BLaER1 treated with 17β-estradiol and CSF1 and Interleukin-3, amounts not matched to agents 10 nM and 100 nM (cell line): ENCODE data around the gene LYRM1.
"Not testable (repeated sequence)": the region's sequence is repeated elsewhere in the genome, so short reads cannot be mapped to it uniquely, and the experiment has no call there.

Experiments
- H3K27ac ChIP-seq, 11 experiments: shearing (Covaris generic); formaldehyde crosslinking; 2 replicates each; pipeline ENCODE4 v1.8.1; 2022
- H3K27me3 ChIP-seq, 11 experiments: shearing (Covaris generic); formaldehyde crosslinking; 2 replicates each; pipeline ENCODE4 v1.8.1; 2022
- H3K36me3 ChIP-seq, 11 experiments: shearing (Covaris generic); formaldehyde crosslinking; 2 replicates each; pipeline ENCODE4 v1.8.1; 2022
- H3K4me1 ChIP-seq, 10 experiments: shearing (Covaris generic); formaldehyde crosslinking; 2 replicates each; pipeline ENCODE4 v1.8.1; 2022
- H3K4me2 ChIP-seq, 11 experiments: shearing (Covaris generic); formaldehyde crosslinking; 2 replicates each; pipeline ENCODE4 v1.8.1; 2022
- H3K4me3 ChIP-seq, 10 experiments: shearing (Covaris generic); formaldehyde crosslinking; 2 replicates each; pipeline ENCODE4 v1.8.1; 2022
- H3K9ac ChIP-seq, 11 experiments: shearing (Covaris generic); formaldehyde crosslinking; 2 replicates each; pipeline ENCODE4 v1.8.1; 2022
- H3K9me3 ChIP-seq, 11 experiments: shearing (Covaris generic); formaldehyde crosslinking; replicated peaks in 1 of 11; 2 replicates each; pipeline ENCODE4 v1.8.1; 2022
- H4K20me1 ChIP-seq, 11 experiments: shearing (Covaris generic); formaldehyde crosslinking; 2 replicates each; pipeline ENCODE4 v1.8.1; 2022
- Cebpa-rat ChIP-seq, 11 experiments: shearing (Covaris generic); IDR thresholded peaks; 2 replicates each; pipeline ENCODE4 v1.8.1; 2022

LYRM1 gene

DNA sequence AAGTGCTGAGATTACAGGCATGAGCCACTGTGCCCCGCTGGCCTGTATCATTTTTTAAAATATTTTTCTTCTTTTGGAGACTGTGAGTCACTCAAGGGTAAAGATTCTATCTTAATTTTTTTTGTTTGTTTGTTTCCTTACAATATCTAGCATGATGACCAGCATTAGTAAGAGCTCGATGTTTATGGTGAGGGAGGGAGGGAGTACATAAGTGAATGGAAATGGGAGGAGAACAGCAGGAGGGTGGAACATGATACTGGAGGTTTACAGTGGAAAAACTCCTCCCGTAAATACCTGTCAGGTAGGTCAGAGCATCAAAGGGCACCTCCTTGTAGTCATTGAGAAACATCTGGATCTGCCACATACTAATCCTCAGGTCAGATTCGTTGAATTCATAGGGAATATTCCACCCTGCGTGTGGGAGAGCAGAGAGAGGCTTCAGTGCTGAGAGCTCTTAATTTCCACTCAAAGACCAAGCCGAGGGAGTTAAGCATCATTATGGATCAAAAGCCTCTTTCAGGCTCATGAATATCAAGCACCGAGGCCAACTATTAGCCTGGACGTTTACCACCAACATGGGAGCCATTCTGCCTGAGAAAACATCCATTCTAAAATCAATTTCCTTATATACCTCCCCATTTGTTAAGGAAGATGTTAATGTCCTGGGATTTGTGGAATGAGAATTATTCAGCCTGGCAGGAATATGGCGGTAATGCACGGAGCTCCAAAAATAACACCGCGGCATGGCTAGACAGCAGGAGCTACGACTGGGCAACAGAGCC lies 51.8 kb downstream of the LYRM1 start:
- TF ChIP-seq Cebpa-rat (IDR thresholded peaks at IDR 0.05): no peak
- Histone ChIP-seq H4K20me1 (no peaks in the 10 kb centered on the region), H3K4me3 (no peak overlapping the region)

DNA sequence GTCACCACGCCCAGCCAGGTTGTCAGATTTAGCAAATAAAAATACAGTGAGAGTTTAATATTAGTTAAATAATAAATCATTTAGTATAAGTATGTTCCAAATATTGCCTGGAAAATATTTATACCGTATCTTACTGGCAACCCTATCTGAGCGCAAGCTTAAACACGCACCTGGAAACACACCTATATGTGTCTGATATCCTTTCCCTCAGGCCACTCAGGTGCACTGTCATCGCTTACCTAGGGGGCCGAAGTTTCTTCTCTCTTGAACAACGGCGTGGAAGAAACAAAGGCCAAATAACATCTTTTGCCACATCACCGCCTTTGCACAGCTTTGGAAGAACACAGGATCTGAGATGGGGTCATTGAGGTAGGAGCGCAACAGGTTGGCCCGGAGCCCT lies 54.0 kb downstream of the LYRM1 start:
- no peaks in the 10 kb centered on the region for H3K9me3 ChIP-seq
- no peaks in the 10 kb centered on the region for H4K20me1 ChIP-seq
- H3K36me3 ChIP-seq: no peaks in the 10 kb centered on the region
- TF ChIP-seq Cebpa-rat (IDR thresholded peaks at IDR 0.05): no peak
- H3K4me3 ChIP-seq: no peak overlapping the region
- H3K4me2 ChIP-seq: no peak overlapping the region
- no peak overlapping the region for H3K27ac ChIP-seq
- H3K4me1 ChIP-seq: no peaks in the 10 kb centered on the region
- H3K27me3 ChIP-seq: no peaks in the 10 kb centered on the region
- H3K9ac ChIP-seq: no peak overlapping the region

More for the DNA sequence above, 51.8 kb downstream of the LYRM1 start:
- Histone ChIP-seq H3K4me1 (no peaks in the 10 kb centered on the region), H3K36me3 (no peaks in the 10 kb centered on the region), H3K9me3 (no peaks in the 10 kb centered on the region), H3K27me3 (no peaks in the 10 kb centered on the region), H3K9ac (no peak overlapping the region), H3K4me2 (no peak overlapping the region), H3K27ac (no peak overlapping the region)

DNA sequence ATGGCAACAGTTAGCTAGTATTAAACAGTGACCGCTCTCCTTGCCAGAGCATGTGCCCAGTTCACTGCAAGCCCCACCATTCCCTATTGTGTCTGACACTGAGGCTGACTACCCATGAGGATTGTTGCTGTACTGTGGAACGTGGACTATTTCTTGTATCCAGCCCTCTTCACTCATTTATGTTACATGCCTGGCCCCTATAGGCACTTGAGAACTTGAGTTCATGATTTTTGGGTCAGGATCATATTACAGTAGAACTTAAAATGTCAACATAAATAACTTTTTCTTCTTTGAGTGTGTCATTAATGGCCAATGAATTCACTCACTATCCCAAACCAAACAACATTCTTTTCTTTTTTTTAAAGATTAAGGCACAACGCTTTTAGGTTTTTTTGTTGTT lies 55.7 kb downstream of the LYRM1 start:
- no peaks in the 10 kb centered on the region for H3K27me3 ChIP-seq
- TF ChIP-seq Cebpa-rat (IDR thresholded peaks at IDR 0.05): no peak
- no peak overlapping the region for H3K4me2 ChIP-seq
- no peak overlapping the region for H3K4me3 ChIP-seq
- no peak overlapping the region for H3K27ac ChIP-seq
- H3K9ac ChIP-seq: no peak overlapping the region
- H4K20me1 ChIP-seq: no peaks in the 10 kb centered on the region
- H3K4me1 ChIP-seq: no peaks in the 10 kb centered on the region
- no peaks in the 10 kb centered on the region for H3K36me3 ChIP-seq
- H3K9me3 ChIP-seq: no peaks in the 10 kb centered on the region

DNA sequence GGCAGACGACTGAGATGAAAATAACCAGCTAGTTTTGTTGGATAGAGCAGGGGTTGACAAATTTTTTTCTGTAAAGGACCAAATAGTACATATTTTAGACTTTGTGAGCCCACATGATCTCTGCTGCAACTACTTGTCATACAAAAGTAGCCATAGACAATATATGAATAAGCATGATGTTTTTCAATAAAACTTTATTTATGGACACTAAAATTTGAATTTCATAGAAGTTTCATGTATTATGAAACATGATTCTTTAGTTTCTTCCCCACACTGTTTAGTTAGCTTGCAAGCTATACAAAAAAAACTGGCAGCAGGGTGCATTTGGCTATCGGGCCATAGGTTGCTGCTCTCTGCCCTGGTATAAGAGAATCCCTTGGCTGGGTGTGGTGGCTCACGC lies 56.6 kb downstream of the LYRM1 start:
- no peak for TF ChIP-seq Cebpa-rat (IDR thresholded peaks at IDR 0.05)

DNA sequence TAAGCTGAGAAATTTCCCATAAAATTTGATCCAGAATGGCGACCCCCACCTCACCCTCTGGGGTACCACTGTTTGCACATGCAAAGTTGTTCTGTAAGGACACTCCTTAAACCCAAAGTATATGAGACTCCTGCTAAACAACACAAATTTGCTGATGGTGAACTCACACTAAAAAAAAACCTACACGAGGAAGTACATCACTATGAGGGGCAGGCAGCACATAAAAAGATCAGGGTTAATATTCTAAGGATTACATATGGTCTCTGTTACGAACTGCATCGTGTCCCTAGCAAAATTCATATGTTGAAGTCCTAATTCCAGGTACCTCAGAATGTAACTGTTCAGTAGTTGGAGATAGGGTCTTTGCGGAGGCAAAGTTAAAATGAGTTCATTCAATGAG lies 60.3 kb downstream of the LYRM1 start:
- Histone ChIP-seq H3K27me3 (no peaks in the 10 kb centered on the region), H3K4me3 (no peak overlapping the region), H3K9ac (no peak overlapping the region), H3K4me2 (no peak overlapping the region), H4K20me1 (no peaks in the 10 kb centered on the region), H3K4me1 (no peaks in the 10 kb centered on the region), H3K9me3 (peaks cover 0 to 14% (median 0%) of the 10 kb centered on the region in 11 experiments; a peak in 3 of 22 replicates), H3K36me3 (no peaks in the 10 kb centered on the region), H3K27ac (no peak overlapping the region)
- TF ChIP-seq Cebpa-rat (IDR thresholded peaks at IDR 0.05): no peak

More for the DNA sequence above, 56.6 kb downstream of the LYRM1 start:
- Histone ChIP-seq H3K9ac (no peak overlapping the region), H3K4me2 (no peak overlapping the region), H3K9me3 (no peaks in the 10 kb centered on the region), H3K36me3 (no peaks in the 10 kb centered on the region), H4K20me1 (no peaks in the 10 kb centered on the region), H3K27me3 (no peaks in the 10 kb centered on the region), H3K4me3 (no peak overlapping the region), H3K27ac (no peak overlapping the region), H3K4me1 (no peaks in the 10 kb centered on the region)

DNA sequence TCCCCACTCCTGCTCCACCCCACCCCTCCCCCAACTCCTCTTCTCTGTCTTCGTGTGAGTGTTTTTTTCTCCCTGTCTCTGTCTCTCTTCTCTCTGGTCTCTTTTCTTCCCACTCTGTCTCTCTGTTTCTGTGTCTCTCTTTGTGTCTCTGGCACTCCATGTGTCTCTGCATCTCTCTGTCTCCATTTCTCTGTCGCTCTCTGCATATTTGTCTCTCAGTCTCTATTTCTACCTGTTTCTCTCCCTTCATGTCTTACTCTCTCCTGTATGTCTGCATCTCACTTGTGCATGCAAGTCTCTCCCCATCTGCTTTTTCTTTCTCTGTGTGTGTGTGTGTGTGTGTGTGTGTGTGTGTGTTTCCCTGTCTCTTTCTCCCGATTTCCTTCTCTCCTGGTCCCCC lies 68.2 kb downstream of the LYRM1 start:
- peaks cover 0 to 14% (median 0%) of the 10 kb centered on the region in 11 experiments; a peak in 3 of 22 replicates for H3K9me3 ChIP-seq
- no peaks in the 10 kb centered on the region for H4K20me1 ChIP-seq
- no peak overlapping the region for H3K4me2 ChIP-seq
- no peaks in the 10 kb centered on the region for H3K4me1 ChIP-seq
- no peak overlapping the region for H3K27ac ChIP-seq
- H3K9ac ChIP-seq: no peak overlapping the region
- no peaks in the 10 kb centered on the region for H3K27me3 ChIP-seq
- no peak overlapping the region for H3K4me3 ChIP-seq
- TF ChIP-seq Cebpa-rat (IDR thresholded peaks at IDR 0.05): no peak
- no peaks in the 10 kb centered on the region for H3K36me3 ChIP-seq

DNA sequence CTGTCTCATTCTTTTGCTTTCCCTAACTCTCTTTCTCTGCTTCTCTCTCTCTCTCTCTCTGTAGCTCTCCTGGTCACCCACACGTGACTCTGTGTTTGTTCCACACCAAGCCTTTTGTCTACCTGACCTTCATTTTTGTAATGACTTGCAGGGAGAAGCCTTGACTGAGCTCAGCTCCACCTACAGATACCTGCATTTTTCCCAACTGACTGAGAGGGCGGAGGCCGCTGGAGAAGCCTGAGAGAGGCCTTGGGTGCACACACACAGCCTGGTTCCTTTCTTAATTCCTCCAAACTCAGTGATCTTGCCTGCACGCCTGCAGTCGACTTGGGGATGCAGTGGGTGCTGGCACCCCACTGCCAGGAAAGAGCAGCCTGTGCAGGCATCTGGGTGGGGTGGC lies 68.8 kb downstream of the LYRM1 start:
- Histone ChIP-seq H3K4me3 (no peak overlapping the region), H3K4me1 (no peaks in the 10 kb centered on the region), H4K20me1 (no peaks in the 10 kb centered on the region), H3K27me3 (no peaks in the 10 kb centered on the region), H3K36me3 (no peaks in the 10 kb centered on the region), H3K27ac (no peak overlapping the region), H3K9me3 (peaks cover 0 to 8% (median 0%) of the 10 kb centered on the region in 11 experiments; a peak in 3 of 22 replicates), H3K4me2 (no peak overlapping the region), H3K9ac (no peak overlapping the region)
- no peak for TF ChIP-seq Cebpa-rat (IDR thresholded peaks at IDR 0.05)

DNA sequence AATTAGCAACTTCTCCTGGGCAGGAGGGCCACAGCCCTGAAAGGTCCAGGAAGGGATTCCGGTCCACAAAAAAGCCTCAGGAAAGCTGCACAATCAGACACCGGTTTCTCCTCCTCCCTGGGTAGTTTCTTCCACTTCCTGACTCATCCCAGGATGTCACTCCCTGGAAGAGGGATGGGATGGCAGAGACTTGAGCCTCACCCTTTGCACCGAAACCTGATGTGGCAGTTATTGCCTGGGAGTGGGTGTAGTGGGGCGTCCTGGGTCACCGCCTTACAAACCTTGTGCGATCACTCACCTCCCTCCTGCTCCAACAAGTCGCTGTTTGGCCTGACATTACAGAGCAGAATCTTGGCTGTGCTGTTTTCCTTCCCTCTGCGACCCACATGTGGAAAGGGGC lies 70.8 kb downstream of the LYRM1 start:
- Histone ChIP-seq H3K27ac (no peak overlapping the region), H4K20me1 (no peaks in the 10 kb centered on the region), H3K4me2 (no peak overlapping the region), H3K9me3 (no peaks in the 10 kb centered on the region), H3K36me3 (no peaks in the 10 kb centered on the region), H3K9ac (no peak overlapping the region), H3K4me3 (no peak overlapping the region), H3K27me3 (no peaks in the 10 kb centered on the region), H3K4me1 (peaks cover 0 to under 1% (median 0%) of the 10 kb centered on the region in 10 experiments; a peak in 1 of 20 replicates)
- no peak for TF ChIP-seq Cebpa-rat (IDR thresholded peaks at IDR 0.05)

DNA sequence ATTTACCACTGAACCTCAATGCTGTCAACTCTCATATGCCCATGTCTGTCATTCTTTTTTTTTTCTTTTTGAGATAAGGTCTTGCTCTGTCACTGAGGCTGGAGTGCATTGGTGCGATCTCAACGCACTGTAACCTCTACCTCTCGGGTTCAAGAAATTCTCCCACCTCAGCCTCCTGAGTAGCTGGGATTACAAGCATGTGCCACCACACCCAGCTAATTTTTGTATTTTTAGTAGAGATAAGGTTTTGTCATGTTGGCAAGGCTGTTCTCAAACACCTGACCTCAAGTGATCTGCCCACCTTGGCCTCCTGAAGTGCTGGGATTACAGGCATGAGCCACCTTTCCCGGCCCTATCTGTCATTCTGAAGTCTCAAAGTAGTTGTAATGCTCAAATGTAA lies 72.6 kb downstream of the LYRM1 start:
- H3K4me3 ChIP-seq, H3K36me3 ChIP-seq, H3K9me3 ChIP-seq, H3K27ac ChIP-seq, H3K27me3 ChIP-seq, H3K9ac ChIP-seq, H4K20me1 ChIP-seq, H3K4me2 ChIP-seq, H3K4me1 ChIP-seq: not testable (repeated sequence)
